Ovary (tissue), 3 donors: ENCODE results near the gene PDE4DIP.
"Not testable (repeated sequence)": the region's sequence is repeated elsewhere in the genome, so short reads cannot be mapped to it uniquely, and the experiment has no call there.

Source experiments
- EP300 ChIP-seq: sonication (generic); formaldehyde crosslinking; IDR thresholded peaks from one replicate; pipeline ENCODE4 v1.6.1; 2017; ENCODE audit warnings: antibody characterized with exemption
- POLR2A ChIP-seq: fragments of 450-650 bp; IDR thresholded peaks from one replicate; pipeline ENCODE4 v1.6.1; 2017; ENCODE audit warnings: antibody characterized with exemption, mild to moderate bottlenecking, moderate library complexity
- TF ChIP-seq, protein P1 (sequence below), 3 donors: fragments of 450-650 bp in 2 of 3; fragments of 200-600 bp in 1 of 3; IDR thresholded peaks; one replicate each; pipeline versions ENCODE4 v1.5.1 to v1.8.0; 2016 to 2022; ENCODE audit warnings: antibody characterized with exemption in 3 of 3, mild to moderate bottlenecking in 1 of 3
- donor health status: DM: no; HTN: no; CAD: no.

DNA sequence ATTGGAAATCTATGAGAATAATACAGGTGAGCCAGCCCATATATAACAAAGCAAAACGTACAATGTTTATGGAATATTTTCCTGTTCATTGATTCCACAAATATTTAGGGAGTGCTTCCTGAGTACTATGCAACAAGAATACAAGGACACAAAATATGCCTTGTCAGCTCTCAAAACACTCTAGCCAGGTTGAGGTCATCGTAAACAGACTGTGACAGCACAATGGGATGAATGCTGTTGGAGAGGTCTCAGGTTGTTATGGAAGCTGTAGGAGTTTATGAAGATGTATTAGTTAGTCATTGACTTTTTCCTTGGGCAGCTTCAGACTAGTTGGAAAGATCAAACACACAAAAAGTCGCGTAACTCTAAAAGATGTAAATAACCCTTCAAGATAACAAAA is 42.1 kb downstream of the PDE4DIP start:
- TF ChIP-seq, protein P1, sequence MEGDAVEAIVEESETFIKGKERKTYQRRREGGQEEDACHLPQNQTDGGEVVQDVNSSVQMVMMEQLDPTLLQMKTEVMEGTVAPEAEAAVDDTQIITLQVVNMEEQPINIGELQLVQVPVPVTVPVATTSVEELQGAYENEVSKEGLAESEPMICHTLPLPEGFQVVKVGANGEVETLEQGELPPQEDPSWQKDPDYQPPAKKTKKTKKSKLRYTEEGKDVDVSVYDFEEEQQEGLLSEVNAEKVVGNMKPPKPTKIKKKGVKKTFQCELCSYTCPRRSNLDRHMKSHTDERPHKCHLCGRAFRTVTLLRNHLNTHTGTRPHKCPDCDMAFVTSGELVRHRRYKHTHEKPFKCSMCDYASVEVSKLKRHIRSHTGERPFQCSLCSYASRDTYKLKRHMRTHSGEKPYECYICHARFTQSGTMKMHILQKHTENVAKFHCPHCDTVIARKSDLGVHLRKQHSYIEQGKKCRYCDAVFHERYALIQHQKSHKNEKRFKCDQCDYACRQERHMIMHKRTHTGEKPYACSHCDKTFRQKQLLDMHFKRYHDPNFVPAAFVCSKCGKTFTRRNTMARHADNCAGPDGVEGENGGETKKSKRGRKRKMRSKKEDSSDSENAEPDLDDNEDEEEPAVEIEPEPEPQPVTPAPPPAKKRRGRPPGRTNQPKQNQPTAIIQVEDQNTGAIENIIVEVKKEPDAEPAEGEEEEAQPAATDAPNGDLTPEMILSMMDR (IDR thresholded peaks at IDR 0.05), result not testable (repeated sequence)
- TF ChIP-seq POLR2A, EP300: not testable (repeated sequence)
